ENCODE measurements around the gene RPS6KA2.
"Not testable (repeated sequence)": the region's sequence is repeated elsewhere in the genome, so short reads cannot be mapped to it uniquely, and the experiment has no call there.

Gene RPS6KA2

DNA sequence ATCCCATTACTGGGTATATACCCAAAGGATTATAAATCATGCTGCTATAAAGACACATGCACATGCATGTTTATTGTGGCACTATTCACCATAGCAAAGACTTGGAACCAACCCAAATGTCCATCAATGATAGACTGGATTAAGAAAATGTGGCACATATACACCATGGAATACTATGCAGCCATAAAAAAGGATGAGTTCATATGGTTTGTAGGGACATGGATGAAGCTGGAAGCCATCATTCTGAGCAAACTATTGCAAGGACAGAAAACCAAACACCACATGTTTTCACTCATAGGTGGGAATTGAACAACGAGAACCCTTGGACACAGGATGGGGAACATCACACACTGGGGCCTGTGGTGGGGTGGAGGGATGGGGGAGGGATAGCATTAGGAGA lies 98.0 kb downstream of the RPS6KA2 start:
- DNase-seq = not testable (repeated sequence)

DNA sequence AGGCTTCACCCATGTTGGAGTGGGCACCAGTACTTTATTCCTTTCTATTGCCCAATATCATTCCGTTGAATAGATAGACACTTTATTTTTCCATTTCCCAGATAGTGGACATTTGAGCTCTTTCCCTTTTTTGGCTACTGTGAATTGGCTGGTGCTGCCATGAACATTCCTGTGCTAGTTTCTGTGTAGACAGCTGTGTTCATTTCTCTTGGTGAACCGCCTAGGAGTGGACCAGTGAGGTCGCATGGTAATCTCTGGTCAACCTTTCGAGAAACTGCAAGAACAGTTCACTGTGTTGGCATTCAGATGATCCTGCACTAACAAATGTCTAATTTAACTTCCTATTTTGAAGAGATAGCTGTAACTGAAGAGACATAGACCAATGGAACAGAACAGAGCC lies 99.2 kb downstream of the RPS6KA2 start:
- no peak for DNase-seq

DNA sequence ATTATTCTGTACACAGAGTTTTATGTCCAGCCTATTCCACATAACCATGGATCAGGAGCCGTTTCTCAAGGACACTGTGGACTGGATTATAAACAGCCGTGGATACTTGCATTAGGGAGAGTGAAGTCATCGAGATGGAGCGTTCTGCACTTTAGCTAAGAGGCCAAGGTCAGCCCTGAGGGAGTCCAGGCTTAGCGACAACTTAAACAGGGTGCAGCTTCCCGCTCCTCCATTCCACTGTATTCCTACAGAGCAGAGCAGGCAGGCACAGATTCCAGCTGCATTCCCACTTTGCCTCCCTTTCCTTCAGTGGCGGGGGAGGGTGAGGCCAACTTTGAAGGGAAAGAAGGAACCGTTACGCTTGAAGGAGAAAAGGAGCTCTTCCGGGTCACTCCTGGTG lies 100.1 kb downstream of the RPS6KA2 start:
- no peak for DNase-seq

DNA sequence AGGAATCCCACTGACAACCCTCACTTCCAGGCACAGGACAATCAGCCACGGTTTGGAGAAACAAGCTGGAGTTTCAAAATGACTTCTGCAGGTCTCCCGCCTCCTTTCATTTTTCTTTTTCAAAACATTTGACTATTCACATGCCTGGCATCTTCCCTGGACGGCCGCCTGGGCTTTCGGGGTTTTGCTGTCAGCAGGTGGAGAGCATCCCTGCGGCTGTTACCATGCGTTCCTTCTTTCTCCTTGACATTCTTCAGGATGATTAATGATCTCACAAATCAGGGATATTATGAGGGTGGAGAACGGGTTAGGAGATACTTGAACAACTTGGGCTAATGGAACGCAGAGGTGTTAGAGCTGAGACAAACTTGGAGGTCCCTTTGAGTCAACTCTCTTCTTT lies 101.5 kb downstream of the RPS6KA2 start:
- DNase-seq = no peak

DNA sequence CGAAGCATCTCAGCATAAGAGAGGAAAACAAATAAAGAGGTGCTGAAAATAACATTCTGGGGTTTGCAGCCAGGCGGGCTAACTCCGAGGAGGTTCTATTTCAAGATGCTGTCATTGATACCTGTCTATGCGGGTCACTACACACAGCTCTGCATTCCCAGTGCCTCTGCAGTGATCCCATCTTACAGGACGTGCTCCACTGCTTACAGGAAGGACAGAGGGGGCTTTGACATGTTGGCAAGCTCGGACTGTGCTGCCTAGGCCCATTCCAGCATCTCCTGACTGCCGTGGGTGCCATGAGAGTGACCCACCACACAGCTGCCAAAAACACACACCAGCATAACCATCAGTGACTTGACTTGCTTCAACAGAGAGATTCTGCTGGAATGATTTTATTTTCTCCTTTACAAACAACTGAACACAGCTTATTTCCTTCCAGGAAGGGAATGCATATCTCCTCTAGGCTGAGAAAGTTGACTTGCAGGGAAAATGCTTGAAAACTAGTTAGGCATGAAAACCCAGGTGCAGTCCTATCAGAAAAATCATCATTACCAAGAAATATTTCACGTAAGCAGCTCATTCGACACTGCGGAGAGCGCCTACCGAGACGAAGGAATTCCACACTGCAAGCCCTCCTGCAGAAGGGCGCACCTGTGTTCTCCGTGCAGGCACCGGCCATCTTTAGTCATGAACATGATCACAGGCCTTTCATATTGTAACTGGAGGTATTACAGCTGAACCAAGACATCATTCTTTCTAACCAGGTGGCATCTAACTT lies 103.1 kb downstream of the RPS6KA2 start:
- DNase-seq = no peak

DNA sequence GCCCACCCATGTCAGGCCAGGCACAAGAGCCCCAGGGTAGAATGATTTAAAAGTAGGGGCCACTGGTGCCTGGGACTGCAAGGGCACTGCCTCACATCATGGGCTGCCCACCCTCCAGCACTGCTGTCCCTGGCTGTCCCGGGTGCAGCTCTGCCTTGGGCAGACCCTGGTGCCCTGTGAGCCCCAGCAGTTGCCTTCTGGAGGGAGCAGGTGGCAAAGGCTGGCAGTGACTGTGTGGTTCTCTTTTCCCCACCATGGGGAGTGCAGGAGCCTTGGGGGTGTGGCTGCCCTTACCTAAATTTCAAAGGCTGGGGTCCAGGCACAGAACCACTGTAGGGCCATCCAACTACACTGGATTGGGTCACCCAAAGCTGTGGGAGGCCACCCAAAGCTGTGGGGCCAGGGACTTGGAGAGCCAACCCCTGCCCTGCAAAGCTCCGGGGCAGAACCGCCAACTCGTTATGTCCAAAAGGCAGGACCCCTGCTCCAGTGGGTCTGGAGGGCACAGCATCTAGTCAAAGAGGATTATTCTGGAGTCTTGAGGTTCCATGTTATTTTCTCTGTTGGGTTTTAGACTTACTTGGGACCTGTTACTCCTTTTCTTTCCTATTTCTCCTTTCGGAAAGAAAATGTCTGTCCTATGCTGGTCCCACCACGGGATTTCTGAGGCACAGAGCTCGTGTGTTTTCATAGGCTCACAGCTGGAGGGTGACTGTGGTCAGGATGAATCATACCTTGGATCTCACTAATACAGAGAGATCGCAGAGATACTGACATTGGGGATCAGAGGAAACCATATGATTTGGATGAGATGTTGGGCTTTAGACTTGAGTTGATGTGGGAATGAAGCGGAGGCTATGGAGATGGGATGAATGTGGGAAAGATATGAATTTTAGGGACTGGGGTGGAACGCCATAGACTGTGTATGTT lies 105.9 kb downstream of the RPS6KA2 start:
- peak; percentile 66 for DNase-seq

DNA sequence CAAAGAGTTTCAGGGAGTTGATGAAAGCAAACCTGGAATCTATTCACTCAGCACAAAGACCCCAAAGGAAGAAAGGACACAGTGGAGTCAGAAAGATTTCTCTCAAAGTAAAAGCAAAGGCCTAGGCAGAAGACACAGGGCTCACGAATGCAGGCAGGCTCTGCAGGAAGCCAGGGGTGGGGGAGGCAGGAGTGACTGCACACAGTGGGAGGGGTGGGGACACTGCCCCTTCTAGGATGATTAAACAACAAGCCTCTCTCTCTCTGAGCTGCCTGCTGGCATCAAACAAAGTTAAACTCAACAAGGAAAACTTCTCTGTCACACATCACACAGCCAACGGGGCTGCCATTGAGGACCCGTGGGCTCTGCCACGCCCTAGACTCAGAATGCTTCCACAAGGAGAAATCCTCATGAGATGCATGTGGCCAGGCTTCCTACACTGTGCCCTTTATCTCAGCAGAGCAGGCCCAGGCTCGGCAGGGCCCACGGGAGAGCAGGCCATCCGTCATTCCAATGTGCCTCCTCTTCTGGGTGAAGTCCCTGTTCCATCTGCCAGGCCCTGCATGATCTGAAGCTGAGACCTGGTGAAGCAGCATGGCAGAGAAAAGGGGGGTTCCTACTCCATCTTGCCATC lies 110.7 kb downstream of the RPS6KA2 start:
- peak; percentile 44 for DNase-seq

DNA sequence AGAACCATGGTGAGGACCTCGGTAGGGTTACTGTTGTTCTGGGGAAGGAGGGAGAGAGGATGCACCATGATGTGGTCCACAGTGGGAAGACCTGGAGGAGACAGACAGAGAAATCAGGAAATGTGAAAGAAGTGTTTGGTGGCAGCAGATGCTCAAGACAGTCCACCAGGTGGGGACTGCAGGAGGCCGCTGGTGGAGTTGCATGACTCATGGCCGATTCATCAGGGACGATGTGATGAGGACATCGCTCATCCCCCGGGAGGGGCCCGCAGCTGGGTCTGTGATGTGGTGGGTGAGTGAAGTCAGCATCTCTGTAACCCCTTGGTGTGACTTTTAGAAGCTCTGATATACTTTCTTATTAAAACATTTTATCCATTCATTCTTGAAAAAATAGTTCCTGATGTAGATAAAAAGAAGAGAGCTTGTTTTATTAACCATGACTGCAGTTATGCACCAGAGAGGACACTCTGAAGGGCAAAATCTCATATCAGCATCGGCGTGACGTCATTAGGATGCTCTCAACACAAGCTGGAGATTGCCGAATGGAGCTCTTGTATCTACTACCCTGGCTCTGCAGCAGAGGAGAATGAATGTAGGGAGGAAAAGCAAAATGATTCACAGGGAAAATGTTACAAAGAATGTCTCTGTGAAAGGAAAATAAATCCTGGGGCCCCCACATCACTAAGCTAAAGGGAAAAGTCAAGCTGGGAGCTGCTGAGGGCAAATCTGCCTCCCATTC lies 111.8 kb downstream of the RPS6KA2 start:
- peak; percentile 84 for DNase-seq

DNA sequence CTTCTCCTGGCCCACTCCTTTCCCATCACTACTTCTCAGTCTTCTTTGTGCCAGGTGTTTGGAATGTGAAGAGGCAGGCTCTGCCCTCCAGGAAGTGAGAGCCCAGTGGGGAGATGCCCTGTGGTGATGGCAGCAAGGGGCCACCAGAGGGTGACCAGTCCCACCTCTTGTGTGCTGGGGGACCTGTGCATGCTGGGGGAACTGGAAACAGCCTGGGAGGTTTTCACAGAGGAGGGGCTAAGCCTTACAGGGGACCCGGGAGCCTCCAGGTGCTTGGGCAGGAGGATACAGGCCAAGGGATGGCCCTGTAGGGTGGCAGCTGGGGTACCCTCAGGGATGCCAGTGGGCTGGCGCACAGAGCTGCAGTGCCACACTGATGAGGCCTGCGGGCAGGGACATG lies 112.9 kb downstream of the RPS6KA2 start:
- no peak for DNase-seq

DNA sequence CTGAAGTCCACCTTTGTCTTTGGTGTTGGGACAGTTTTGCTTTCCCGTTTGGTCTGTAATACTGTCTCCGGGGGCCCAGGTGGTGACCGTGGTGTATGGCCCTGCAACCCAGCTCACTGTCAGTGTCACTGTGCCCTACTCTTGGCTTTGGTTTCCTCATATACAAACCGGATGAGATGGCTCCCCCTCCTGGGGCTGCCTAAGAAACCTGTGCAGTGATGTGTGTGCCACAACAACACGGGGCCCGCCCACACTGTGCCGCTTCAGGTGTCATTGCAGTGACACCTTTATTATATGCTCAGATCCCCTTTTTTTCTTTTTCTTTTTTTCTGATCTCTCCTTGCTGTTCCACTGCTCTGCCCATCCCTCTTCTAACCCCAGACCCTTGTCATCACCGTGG lies 114.5 kb downstream of the RPS6KA2 start:
- no peak for DNase-seq

DNA sequence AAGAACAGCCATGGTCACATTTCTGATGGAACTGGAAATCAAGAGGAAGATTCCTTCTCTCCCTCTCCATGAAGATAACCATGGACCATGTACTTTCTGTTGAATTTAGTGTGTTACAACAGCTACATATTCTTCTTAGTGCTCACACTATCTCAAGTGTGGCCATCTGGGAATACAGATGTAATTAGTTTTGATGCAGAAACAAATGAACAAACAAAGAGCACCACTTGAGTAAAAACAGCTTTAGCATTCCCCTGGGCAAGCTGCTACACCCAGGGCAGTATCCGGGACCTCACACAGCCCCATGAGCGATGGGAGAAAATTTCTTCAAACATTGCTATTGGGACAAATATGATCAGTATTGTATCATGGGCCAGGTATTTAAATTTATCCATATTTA lies 115.7 kb downstream of the RPS6KA2 start:
- peak; percentile 15 for DNase-seq

DNA sequence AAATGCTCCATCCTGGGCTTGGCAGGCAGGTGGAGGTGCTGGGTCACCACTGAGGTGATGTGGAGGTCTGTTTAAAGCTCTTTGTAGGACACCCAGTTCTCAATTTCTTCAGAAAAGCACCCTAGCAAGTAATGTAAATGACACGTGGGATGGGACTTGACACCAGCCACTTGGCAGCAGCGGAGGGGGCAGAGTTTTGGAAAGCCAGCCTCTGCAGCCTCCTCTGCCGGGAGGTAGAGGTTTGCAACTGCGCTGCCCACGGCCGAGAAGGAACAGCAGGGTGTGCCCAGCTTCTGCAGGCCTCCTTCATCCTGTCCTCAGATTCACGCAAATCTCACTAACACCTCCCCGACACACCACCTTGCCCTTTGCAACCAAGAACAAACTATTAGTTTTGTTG lies 117.9 kb downstream of the RPS6KA2 start:
- no peak for DNase-seq

DNA sequence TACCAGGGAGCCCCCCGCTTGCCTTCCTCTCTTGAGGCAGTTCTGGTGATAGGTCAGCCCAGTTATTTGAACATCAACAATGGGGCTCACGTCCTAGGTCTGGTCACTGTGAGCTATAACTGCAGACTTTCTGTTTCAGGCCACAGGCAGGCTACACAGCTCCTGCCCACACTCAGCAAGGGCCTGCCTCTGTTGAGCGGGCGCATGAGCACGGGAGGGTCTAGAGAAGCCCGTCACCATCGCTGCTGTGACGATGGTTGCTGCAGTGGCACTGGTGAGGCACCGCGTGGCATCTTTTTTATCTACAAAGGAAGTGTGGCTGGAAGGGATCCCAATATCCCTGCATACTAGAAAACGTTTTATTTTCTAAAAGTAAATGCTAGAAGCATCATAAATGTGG lies 118.3 kb downstream of the RPS6KA2 start:
- no peak for DNase-seq

DNA sequence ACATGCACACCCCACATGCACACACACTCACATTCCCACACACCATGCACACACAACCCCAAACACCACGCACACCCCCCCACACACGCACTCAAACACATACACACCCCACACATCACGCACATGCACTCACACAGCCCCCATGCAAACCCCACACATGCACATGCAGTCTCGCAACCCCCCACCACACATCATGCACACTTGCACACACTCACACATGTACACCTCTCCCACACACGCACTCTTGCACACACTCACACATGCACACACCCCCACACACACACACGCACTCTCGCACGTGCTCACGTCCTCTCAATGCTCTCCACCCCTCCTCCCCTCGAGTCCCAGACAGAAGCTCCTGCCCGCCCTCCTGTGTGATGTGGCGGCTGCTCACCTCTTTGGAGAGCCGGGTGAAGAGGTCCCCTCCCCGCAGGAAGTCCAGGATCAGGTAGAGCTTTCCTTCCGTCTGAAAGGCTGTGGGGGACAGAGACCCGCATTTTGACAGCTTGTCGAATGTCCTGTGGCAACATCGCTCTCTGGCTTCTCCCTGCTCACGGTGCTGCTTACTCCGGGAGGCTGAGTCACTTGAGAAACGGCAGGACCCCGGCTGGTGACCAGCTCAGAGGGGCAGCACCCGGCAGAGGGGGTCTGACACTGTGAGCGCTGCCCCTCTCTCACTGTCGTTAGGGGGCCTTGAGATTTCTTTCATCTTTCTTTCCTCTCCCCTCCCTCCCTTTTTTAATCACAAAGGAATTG lies 119.1 kb downstream of the RPS6KA2 start:
- DNase-seq = no peak

DNA sequence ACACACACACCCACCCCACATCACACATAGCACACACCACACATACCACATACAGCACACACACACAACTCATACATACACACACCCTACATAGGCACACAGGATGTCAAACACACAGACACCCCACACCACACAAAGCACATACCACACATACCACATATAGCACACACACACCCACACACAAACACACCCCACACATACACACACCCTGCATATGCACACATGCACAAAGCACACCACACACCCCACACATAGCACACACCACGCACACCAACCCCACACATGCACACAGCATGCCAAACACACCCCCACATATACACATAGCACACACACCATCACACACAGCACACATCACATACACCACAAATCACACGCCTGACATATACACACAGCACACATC lies 119.7 kb downstream of the RPS6KA2 start:
- DNase-seq = no peak

DNA sequence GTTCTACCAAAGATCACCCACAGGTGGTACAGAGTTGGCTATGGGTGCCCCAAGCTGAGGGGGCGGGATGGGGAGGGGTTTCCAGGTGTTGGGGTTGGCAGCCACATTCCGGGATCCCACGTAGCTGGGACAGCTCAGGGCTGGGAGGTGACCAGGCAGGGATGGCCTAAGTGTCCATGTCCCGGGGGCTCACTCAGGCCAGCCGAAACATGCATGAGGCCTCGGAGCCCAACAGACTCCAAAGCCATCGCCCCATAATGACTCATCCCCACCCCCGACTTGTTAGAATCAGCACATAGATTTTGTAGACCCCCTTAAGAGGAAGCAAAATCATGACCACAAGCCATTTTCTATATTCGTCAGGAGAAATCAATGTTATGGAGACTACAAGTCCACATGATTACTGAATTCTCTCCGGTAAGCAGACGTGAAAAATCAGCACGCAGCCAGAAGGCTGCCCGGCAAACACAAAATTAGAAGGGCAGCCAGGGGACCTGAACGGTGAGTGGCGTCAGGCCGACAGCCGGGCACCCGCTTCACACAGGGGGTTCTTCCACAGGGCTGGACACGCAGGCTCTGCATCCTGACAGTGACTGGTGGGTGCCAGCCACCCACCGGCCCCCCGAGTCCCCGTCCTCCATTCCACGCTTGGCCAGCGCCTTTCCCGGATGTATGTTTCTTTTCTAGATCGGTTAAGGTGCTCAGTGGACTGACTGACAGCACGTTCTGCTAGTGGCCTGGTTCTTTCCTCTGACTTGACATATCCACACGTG lies 121.7 kb downstream of the RPS6KA2 start:
- DNase-seq = no peak

DNA sequence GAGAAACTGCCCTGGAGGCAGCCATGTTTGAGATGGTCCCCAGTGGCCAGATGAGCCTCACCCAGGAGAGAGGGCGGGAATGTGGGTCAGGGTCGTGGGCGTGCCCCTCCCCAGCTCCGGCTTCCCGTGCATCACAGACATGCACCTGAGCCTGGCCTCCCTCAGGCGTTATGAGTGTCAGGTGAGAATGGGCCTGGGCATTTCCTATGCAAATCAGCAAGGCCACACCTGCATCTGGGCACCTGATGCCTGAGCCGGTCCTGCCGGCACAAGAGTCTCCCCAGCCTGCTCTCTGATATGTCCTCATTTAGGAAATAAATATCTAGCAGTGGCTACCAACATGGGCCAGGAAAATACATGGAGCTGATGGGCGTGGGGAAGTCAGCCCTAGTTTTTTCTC lies 123.0 kb downstream of the RPS6KA2 start:
- DNase-seq = no peak

DNA sequence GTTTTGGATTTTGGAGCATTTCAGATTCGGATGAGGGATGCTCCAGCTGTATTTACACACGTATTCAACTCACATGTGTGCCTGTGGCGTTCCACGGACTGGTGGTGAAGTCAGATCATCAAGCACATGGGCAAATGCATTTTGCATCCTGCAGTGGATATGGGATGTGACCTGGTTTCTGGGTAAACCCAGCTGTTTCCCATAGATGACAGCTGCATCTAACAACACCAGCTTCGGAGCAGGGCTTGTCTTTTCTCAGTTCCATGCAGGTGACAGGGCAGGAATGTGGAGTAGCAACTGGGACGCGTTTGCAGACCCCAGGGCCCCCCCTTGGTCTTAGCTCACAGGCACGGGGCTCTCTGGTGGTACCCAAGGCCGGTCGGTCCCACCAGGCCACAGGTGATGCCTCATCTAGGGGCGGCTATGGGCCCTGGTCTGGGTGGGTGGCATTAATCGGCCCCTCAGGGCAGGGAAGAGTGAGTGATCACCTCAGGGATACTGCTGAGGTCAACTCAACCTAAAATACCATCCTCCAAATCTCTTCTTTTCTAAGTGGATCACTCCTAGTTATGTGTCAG lies 123.8 kb downstream of the RPS6KA2 start:
- no peak for DNase-seq

DNA sequence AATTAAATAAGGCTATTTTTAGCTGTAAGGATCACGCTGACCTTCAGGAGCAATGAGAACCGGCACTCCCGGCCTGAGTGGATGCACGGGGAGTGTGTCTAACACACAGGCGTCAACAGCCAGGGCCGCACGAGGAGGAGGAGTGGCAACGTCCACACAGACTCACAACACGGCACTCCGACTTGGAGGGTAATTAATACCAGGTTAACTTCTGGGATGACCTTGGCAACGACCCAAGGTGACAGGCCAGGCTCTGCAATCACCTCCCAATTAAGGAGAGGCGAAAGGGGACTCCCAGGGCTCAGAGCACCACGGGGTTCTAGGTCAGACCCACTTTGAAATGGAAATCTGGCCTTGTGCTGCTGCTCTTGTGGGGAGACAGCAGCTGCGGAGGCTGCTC lies 124.6 kb downstream of the RPS6KA2 start:
- no peak for DNase-seq

DNA sequence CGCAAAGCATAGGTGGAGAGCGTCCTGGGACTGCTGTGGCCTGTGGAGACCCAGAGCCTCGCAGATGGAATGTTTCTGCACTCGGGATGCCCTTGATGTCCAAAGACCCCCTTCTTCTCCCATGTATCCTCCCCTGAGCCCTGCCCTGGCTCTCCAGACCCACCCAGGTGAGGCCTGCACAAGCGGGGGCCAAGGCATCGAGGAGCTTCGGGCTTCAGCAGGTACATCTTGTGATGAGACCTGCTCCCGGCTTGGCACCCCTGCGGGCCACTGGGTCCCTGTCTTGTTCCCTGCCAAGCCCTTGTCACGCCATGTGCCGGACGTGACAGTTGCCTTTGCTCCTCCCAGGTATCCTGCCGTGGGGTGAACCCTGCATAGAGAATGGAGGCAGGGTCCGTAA lies 125.8 kb downstream of the RPS6KA2 start:
- no peak for DNase-seq

DNA sequence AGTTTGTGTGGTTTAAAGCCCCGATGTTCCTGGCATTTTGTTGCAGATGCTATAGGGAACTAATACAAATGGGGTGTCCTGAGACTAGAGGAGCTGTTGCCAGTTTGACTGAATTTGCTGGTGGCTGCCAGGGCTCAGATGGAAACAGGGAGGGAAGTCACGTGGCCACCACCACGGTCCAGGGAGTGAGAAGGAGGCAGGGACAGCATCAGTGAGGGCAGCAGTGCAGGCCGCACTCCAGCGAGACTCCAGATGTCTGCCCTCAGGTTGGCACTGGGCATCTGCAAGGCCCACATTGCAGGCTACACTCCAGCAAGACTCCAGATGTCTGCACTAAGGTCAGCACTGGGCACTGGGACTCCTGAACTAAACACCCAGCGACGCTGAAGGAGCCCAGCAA lies 126.8 kb downstream of the RPS6KA2 start:
- no peak for DNase-seq

Data from fibroblast of skin of scalp (primary cell).